ENCODE results near the gene ATXN2L. TPM values are rescaled to one million over a fixed set of nuclear protein-coding genes. Genes with fewer than 3 reads are reported as not detected.

Gene ATXN2L
- total and polyA plus RNA-seq, 2 experiments from 2014 or later = 50.4 to 124 TPM

GRCh38 chr16:28873543-28874201 is 50.9 kb downstream of the ATXN2L start:
- no peaks in the 10 kb centered on the region for H4K20me1 ChIP-seq (ENCODE audit: insufficient read depth, poor library complexity, severe bottlenecking)
- no peaks in the 10 kb centered on the region for H3K27me3 ChIP-seq
- H3K4me2 ChIP-seq = no peak overlapping the region
- WGBS (ENCODE audit: low lambda C conversion rate, missing lambda C conversion rate) = 97% methylated on average over 16 of the region's 18 CpGs
- no peaks in the 10 kb centered on the region for H3K9me2 ChIP-seq (replicated peaks; ENCODE audit: insufficient read depth)
- H3K79me2 ChIP-seq = no peaks in the 10 kb centered on the region
- H3K36me3 ChIP-seq (replicated peaks; ENCODE audit: insufficient read depth, low read depth) = no peaks in the 10 kb centered on the region
- H3K9me3 ChIP-seq (ENCODE audit: low read depth) = no peaks in the 10 kb centered on the region
- H3K4me3 ChIP-seq = no peak overlapping the region
- no peak for DNase-seq (ENCODE audit: low spot score)
- no peak overlapping the region for H3K27ac ChIP-seq
- no peak overlapping the region for H2AFZ ChIP-seq
- TF ChIP-seq EZH2 (IDR thresholded peaks at IDR 0.05; ENCODE audit: borderline replicate concordance) = no peak
- peak; percentile 36 for TF ChIP-seq CTCF (IDR thresholded peaks at IDR 0.05; ENCODE audit: poor library complexity)
- no peaks in the 10 kb centered on the region for H3K4me1 ChIP-seq (ENCODE audit: insufficient read depth)

- no peaks in the 10 kb centered on the region for H3K36me3 ChIP-seq (replicated peaks; ENCODE audit: insufficient read depth, low read depth)
Observed at GRCh38 chr16:28874406-28874805, 51.6 kb downstream of the ATXN2L start.

GRCh38 chr16:28875134-28876018 is 52.6 kb downstream of the ATXN2L start:
- no peak for TF ChIP-seq CTCF (IDR thresholded peaks at IDR 0.05; ENCODE audit: poor library complexity)
- no peak for TF ChIP-seq EZH2phosphoT487 (IDR thresholded peaks at IDR 0.05; ENCODE audit: low read depth, severe bottlenecking, unreplicated experiment)
- TF ChIP-seq EZH2 (IDR thresholded peaks at IDR 0.05; ENCODE audit: borderline replicate concordance) = no peak
- WGBS (ENCODE audit: low lambda C conversion rate, missing lambda C conversion rate) = 86% methylated on average over 11 of the region's 13 CpGs
- Histone ChIP-seq H3K79me2 (no peaks in the 10 kb centered on the region), H3K4me3 (no peak overlapping the region), H3K9me2 (replicated peaks; ENCODE audit: insufficient read depth) (no peaks in the 10 kb centered on the region), H4K20me1 (ENCODE audit: insufficient read depth, poor library complexity, severe bottlenecking) (no peaks in the 10 kb centered on the region), H3K27me3 (no peaks in the 10 kb centered on the region), H3K36me3 (replicated peaks; ENCODE audit: insufficient read depth, low read depth) (no peaks in the 10 kb centered on the region), H3K4me2 (no peak overlapping the region), H3K27ac (no peak overlapping the region), H3K9me3 (ENCODE audit: low read depth) (no peaks in the 10 kb centered on the region), H2AFZ (no peak overlapping the region), H3K4me1 (ENCODE audit: insufficient read depth) (peaks cover 11% of the 10 kb centered on the region)
- DNase-seq (ENCODE audit: low spot score) = no peak

More at GRCh38 chr16:28874406-28874805, 51.6 kb downstream of the ATXN2L start:
- no peak overlapping the region for H3K4me2 ChIP-seq
- H3K4me1 ChIP-seq (ENCODE audit: insufficient read depth) = peaks cover 6% of the 10 kb centered on the region
- H3K27me3 ChIP-seq = no peaks in the 10 kb centered on the region
- no peak overlapping the region for H3K4me3 ChIP-seq
- no peaks in the 10 kb centered on the region for H4K20me1 ChIP-seq (ENCODE audit: insufficient read depth, poor library complexity, severe bottlenecking)
- 100% methylated on average over 6 of the region's 6 CpGs for WGBS (ENCODE audit: low lambda C conversion rate, missing lambda C conversion rate)
- no peaks in the 10 kb centered on the region for H3K9me3 ChIP-seq (ENCODE audit: low read depth)
- H3K27ac ChIP-seq = no peak overlapping the region
- DNase-seq (ENCODE audit: low spot score) = no peak
- H3K9me2 ChIP-seq (replicated peaks; ENCODE audit: insufficient read depth) = no peaks in the 10 kb centered on the region
- H3K79me2 ChIP-seq = no peaks in the 10 kb centered on the region
- TF ChIP-seq EZH2 (IDR thresholded peaks at IDR 0.05; ENCODE audit: borderline replicate concordance) (no peak), CTCF (IDR thresholded peaks at IDR 0.05; ENCODE audit: poor library complexity) (no peak), EZH2phosphoT487 (IDR thresholded peaks at IDR 0.05; ENCODE audit: low read depth, severe bottlenecking, unreplicated experiment) (no peak)
- no peak overlapping the region for H2AFZ ChIP-seq
